NCI-H146 treated with DMSO at 0.1 percent for 48 hours (cell line): Measurements from ENCODE around the gene TULP4.
"Not testable (repeated sequence)": the region's sequence is repeated elsewhere in the genome, so short reads cannot be mapped to it uniquely, and the experiment has no call there.

ENCODE experiments used
- DNase-seq: peaks from one replicate; lab custom pipeline; 2025; ENCODE audit not compliant: unreplicated experiment; lab: John Stamatoyannopoulos, UW

The TULP4 gene

GRCh38 chr6:158552055-158552795 is 240.0 kb downstream of the TULP4 start:
- no peak for DNase-seq

- no peak for DNase-seq
These were observed 240.5 kb downstream of the TULP4 start for GRCh38 chr6:158552796-158553138.

- DNase-seq: peak; percentile 32
These were observed 242.5 kb downstream of the TULP4 start for GRCh38 chr6:158554611-158555361.

- DNase-seq: no peak
These were observed 243.8 kb downstream of the TULP4 start for GRCh38 chr6:158556113-158556512.

GRCh38 chr6:158557110-158557509 is 244.8 kb downstream of the TULP4 start:
- not testable (repeated sequence) for DNase-seq

DNA sequence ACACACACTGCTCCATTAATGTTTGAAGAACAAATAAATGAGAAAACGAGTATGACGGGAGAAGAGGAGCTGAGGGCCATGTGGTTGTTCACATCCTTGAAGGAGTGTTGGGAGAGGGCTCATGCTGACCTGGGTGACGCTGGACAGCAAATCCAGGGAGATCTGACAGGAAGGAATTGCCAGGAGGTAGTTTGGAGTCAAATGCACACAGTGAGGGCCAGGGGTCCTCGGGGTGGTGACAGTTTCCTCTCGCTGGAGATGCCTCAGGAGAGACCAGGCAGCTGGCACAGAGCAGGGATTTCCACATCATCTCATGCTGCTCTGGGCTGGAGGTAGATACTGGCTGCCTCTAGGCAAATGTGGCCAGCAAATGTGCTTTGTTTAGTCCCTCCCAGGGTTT is 245.7 kb downstream of the TULP4 start:
- DNase-seq: no peak

- DNase-seq: no peak
These were observed 246.4 kb downstream of the TULP4 start for GRCh38 chr6:158558415-158559306.

DNA sequence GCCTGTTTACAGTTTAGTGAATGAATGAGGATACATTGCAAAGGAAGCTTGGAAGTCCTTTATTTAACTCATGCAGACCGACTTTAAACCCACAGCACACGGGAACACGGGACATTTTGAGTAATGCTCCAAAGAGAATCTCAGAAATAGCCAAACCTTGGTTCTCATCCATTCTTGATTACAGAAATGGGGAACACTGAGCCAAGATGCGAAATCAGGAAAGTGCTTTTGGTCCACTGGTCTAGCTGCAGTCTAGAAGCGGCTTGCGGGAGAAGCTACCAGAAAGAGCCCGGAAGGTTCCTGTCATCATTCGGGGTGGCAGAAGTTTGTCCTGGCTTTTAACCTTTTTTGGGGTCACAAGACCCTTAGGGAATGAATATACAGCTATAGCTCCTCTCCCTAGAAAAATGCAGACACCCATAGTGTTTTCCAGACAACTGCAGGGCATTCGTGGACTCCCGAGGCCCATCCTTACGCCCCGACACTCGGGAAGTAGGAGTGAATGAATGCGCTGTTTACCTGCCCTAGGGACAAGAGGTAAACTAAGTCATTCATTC is 247.2 kb downstream of the TULP4 start:
- DNase-seq: no peak

DNA sequence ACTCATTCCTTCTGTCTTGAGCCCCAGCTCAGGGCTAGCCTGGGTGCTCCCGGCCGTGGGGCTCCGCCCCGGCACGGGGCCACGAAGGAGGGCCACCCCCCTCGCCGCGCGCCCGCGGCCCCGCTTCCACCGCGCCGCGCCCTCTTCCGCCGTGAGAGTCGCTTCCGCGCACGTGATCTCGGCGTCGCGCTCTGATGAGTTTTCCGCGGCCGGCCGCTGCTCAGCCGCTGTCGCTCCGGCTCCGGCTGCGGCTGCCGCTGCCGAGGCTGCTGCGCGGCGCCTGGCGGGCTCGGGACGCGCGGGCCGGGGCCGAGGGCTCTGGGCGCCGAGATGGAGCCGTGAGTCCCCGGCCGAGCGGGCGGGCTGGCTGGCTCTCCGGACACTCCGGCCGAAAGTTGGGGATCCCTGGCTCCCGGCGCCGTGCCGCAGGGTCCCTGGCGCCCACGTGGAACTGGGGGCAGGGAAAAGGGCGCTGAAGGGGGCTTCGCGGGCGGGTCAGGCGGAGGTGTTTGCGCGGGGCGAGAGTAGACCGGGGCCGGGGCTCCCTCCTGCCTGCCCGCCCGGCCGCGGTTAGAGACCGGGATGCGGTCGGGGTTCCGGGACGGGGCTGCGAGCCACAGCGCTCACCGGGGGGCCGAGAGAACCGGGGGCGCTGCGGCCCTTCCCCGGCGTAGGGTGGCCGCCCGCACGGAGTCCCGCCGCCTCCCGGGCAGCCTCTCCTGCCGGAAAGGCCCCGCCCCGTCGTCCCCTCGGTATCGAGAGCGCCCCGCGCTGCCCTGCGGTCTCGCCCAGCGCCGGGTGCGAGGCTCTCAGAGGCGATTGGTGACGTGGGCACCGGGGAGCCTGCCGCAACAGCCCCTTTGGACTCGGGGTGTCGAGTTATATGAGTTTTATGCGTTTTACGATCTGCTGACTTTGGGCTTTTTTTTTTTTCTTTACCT is 247.9 kb downstream of the TULP4 start, which contains the start of gene TMEM181:
TSS of gene TMEM181 (plus strand) at position 197 of the 941 bp plus-strand sequence. CDS start at position 331, 134 bp downstream.
- DNase-seq: peak; percentile 54

DNA sequence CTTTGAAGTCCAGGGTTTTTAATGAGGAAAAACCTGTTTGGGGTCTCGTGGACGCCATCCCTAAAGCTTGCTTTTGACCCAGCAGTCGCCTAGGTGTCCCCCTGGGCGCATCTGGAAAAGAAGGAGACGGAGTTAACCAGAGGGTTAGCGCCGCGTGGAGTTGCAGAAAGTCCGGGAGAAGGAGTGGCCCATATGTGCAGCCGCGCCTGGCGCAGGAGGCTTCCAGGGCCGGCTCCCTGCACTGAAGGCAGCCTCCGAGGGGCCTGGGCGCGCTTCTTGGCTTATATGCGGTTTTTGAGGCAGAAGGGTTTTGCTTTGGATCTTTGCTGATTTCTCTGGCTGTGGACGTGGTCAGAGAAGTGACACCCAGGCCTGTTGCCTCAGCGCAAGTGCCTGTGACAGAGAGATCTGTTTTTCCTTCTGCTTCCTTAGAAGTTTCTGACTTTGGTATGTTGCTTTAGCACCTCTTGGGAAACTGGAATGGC is 248.6 kb downstream of the TULP4 start:
- DNase-seq: no peak
